AG10803 (cell line): ENCODE measurements around the gene LSM2.
A peak's percentile ranks its signal among the peaks of the same experiment; 100 is the strongest.
"Not testable (repeated sequence)": the region's sequence is repeated elsewhere in the genome, so short reads cannot be mapped to it uniquely, and the experiment has no call there.

Experiments used
- DNase-seq: peaks from one replicate; pipeline ENCODE4 v3.0.0; 2010; ENCODE audit warnings: low read depth
- H3K4me3 ChIP-seq: 2 replicates; pipeline ENCODE4 v1.5.1; 2011; ENCODE audit warnings: mild to moderate bottlenecking, low read length, control low read depth
- TF ChIP-seq, protein P1 (sequence below): conservative IDR thresholded peaks from 2 replicates; pipeline ENCODE4 v1.5.1; 2011; ENCODE audit warnings: mild to moderate bottlenecking, low read length, control low read depth, inconsistent platforms

LSM2 gene

GRCh38 chr6:31806470-31807272 lies at the start of gene LSM2:
Gene LSM2, minus strand, starts transcription at chr6:31806966. Its CDS starts 209 bp downstream, at chr6:31806757.
- DNase-seq: peak; percentile 97
- TF ChIP-seq, protein P1, sequence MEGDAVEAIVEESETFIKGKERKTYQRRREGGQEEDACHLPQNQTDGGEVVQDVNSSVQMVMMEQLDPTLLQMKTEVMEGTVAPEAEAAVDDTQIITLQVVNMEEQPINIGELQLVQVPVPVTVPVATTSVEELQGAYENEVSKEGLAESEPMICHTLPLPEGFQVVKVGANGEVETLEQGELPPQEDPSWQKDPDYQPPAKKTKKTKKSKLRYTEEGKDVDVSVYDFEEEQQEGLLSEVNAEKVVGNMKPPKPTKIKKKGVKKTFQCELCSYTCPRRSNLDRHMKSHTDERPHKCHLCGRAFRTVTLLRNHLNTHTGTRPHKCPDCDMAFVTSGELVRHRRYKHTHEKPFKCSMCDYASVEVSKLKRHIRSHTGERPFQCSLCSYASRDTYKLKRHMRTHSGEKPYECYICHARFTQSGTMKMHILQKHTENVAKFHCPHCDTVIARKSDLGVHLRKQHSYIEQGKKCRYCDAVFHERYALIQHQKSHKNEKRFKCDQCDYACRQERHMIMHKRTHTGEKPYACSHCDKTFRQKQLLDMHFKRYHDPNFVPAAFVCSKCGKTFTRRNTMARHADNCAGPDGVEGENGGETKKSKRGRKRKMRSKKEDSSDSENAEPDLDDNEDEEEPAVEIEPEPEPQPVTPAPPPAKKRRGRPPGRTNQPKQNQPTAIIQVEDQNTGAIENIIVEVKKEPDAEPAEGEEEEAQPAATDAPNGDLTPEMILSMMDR: peak; percentile 30
- peak within 1 kb of the TSS; percentile 77 for H3K4me3 ChIP-seq

GRCh38 chr6:31851980-31852718 lies 45.4 kb upstream of the LSM2 start:
- not testable (repeated sequence) for H3K4me3 ChIP-seq, DNase-seq

DNA sequence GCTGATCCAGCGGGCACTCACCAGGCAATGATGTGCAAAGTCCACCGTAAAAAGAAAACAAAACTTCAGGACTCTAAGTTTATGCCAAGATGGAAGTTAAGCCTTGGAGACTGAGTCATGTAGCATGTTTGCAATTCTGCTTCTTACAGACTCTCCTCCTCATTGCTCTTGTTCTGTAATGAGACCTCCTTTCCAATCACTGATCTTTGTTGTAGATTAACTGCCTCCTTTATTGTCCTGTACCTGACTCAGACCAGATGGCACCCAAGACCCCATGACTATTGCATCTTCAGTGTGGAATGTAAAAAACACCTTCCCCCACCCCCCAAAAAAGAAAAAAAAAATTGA lies 44.7 kb upstream of the LSM2 start:
- TF ChIP-seq, protein P1: no peak
- no peak overlapping the region for H3K4me3 ChIP-seq

DNA sequence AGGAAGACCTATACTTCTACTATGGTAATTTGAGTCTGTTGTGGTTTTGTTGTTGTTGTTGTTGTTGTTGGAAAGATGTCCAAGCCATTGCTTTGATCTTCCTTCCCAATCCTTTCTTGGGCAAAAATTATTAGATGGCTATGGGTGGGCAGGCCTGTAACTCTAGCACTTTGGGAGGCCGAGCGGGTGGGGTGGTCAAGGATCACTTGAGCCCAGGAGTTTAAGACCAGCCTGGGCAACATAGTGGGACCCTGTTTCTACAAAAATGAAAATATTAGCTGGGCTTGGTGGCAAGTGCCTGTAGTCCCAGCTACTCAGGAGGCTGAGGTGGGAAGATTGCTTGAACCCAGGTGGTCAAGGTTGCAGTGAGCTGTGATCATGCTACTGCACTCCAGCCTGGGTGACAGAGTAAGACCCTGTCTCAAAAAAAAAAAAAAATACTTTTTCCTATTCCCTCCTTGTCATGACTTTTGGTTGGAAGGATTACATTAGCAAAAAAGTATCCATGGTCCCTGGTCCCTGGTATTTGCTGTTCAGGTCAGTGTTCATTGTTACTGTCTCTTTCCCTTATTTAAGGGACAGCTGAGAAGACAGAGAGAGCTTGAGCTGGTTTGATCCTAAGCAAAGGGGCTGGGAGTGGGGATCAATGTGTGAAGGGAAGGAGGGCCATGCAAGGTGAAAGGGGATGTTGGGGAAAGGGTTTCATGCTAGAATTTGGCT lies 44.2 kb upstream of the LSM2 start:
- no peak for DNase-seq
- TF ChIP-seq, protein P1: no peak
- H3K4me3 ChIP-seq: no peak overlapping the region

More for the DNA sequence above, 44.7 kb upstream of the LSM2 start:
- DNase-seq: no peak

- no peak for DNase-seq
- TF ChIP-seq, protein P1: no peak
- no peak overlapping the region for H3K4me3 ChIP-seq
These were observed 40.7 kb upstream of the LSM2 start for GRCh38 chr6:31847276-31847978.

DNA sequence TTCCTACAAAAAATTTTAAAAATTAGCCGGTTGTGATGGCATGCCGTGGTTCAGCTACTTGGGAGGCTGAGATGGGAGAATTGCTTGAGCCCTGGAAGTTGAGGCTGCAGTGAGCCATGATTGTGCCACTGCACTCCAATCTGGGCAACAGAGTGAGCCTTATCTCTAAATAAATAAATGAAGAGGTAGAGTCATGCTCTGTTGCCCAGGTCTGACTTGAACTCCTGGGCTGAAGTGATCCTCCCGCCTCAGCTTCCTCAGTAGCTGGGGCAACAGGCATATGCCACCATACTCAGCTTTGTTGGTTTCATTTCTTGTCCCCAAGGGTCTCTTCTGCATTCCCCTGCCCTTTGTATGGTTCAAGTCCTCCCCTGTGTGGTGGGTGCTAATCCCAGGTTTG lies 37.7 kb upstream of the LSM2 start:
- TF ChIP-seq, protein P1: no peak
- H3K4me3 ChIP-seq: no peak overlapping the region
- no peak for DNase-seq

DNA sequence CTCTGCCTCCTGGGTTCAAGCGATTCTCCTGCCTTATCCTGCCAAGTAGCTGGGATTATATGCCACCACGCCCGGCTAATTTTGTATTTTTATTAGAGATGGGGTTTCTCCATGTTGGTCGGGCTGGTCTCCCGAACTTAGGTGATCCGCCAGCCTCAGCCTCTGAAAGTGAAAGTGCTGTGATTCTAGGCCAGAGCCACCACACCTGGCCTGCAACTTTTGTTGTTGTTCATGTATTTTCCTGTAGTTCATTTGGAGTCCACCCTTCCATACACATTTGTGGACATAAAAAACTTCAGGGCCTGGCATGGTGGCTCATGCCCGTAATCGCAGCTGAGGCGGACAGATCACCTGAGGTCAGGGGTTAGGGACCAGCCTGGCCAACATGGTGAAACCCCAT lies 35.3 kb upstream of the LSM2 start:
- TF ChIP-seq, protein P1: no peak
- no peak for DNase-seq
- H3K4me3 ChIP-seq: no peak overlapping the region

DNA sequence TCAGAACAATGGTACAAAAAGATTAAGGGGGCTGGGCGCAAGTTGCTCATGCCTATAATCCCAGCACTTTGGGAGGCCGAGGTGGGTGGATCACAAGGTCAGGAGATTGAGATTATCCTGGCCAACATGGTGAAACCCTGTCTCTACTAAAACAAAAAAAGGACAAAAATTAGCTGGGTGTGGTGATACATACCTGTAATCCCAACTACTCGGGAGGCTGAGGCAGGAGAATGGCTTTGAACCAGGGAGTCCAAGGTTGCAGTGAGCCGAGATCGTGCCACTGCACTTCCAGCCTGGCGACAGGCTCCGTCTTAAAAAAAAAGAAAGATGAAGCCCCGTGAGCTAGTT lies 33.0 kb upstream of the LSM2 start:
- H3K4me3 ChIP-seq, DNase-seq: not testable (repeated sequence)
